ENCODE measurements around the gene CLK2. TPM values are rescaled to one million over a fixed set of nuclear protein-coding genes. Genes with fewer than 3 reads are reported as not detected.

Gene CLK2
- total RNA-seq, 1 donor from 2014 or later, result 106 TPM

DNA sequence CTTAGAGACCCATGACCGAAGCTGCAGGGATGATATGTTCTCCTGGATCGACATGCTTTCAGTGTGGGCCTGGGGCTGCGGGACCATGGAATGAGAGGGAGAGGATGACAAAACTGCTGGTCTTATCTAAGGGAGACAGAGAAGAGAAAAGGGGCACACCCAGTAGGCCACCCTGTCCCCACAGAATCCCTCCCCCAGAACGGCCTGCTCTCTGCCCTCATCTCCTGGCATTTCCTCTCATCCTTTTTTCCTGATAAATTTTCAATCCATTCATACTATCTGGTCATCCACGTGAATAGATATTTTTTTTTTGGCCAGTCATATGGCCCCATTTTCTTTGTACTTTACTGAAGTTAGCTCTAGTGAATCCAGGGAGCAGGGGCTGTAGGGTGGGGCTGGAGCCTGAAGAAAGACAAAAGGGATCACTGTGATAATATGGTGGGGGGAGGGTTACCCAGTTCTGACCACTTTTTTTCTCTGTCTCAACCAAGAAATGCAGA, 28.1 kb upstream of the CLK2 start, which contains the start of gene PKLR:
PKLR (minus strand) TSS at position 97 of the 500 bp plus-strand sequence; CDS start at position 54, 43 bp downstream.
- no peak for DNase-seq (ENCODE audit: low spot score, unreplicated experiment)
- no peaks in the 10 kb centered on the region for H3K4me1 Mint-ChIP-seq (ENCODE audit: low read depth)
- no peak within 1 kb of the TSS for H3K27ac Mint-ChIP-seq
- no peaks in the 10 kb centered on the region for H3K9me3 Mint-ChIP-seq (ENCODE audit: low read depth)
- peaks cover 12% of the 10 kb centered on the region for H3K27me3 Mint-ChIP-seq
- TF ChIP-seq, protein P1, sequence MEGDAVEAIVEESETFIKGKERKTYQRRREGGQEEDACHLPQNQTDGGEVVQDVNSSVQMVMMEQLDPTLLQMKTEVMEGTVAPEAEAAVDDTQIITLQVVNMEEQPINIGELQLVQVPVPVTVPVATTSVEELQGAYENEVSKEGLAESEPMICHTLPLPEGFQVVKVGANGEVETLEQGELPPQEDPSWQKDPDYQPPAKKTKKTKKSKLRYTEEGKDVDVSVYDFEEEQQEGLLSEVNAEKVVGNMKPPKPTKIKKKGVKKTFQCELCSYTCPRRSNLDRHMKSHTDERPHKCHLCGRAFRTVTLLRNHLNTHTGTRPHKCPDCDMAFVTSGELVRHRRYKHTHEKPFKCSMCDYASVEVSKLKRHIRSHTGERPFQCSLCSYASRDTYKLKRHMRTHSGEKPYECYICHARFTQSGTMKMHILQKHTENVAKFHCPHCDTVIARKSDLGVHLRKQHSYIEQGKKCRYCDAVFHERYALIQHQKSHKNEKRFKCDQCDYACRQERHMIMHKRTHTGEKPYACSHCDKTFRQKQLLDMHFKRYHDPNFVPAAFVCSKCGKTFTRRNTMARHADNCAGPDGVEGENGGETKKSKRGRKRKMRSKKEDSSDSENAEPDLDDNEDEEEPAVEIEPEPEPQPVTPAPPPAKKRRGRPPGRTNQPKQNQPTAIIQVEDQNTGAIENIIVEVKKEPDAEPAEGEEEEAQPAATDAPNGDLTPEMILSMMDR (IDR thresholded peaks at IDR 0.05; ENCODE audit: unreplicated experiment), result no peak
- no peak within 1 kb of the TSS for H3K4me3 Mint-ChIP-seq (ENCODE audit: low read depth)
- no peaks in the 10 kb centered on the region for H3K36me3 Mint-ChIP-seq (ENCODE audit: insufficient read depth)

DNA sequence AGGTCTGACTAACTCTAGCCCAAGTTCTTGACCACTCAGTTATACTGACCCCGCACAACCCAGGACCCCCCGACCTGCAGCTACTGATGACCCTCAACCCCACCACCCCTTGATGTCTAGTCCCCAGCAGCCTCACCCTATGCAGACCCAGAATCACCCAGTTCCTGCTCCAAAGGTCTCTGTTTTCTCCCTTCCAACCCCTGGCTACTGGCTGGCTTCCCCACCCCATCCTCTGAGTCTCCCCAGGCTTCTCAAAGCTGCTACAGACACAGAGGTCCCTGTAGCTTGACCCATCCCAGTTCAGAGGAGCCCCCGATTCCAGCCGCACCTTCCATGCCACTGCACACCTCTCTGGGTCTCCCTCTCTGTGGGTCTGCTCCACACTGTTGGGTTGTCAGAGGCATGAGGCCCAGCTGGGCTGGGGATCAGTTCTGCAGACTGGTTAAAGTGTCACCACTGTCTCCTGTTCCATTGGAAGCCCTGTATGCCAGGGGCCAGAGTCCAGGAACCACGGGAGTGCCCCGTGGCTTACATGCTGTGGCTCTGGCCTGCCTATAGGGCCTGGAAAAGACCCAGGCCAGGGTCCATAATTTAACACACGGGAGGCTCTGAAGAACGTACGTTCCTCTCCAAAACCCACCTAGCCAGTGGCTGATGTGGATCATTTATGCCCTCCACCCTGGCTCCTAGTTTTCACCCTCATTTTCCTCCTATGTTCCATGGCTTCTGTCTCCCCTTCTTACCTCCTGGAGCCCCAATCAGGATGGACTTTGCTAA, 27.4 kb upstream of the CLK2 start:
- TF ChIP-seq, protein P1 (IDR thresholded peaks at IDR 0.05; ENCODE audit: unreplicated experiment), result no peak
- H3K4me1 Mint-ChIP-seq (ENCODE audit: low read depth), result no peaks in the 10 kb centered on the region
- H3K27ac Mint-ChIP-seq, result no peak overlapping the region
- DNase-seq (ENCODE audit: low spot score, unreplicated experiment), result no peak
- H3K4me3 Mint-ChIP-seq (ENCODE audit: low read depth), result no peak overlapping the region
- H3K27me3 Mint-ChIP-seq, result peaks cover 16% of the 10 kb centered on the region
- H3K36me3 Mint-ChIP-seq (ENCODE audit: insufficient read depth), result no peaks in the 10 kb centered on the region
- H3K9me3 Mint-ChIP-seq (ENCODE audit: low read depth), result no peaks in the 10 kb centered on the region

DNA sequence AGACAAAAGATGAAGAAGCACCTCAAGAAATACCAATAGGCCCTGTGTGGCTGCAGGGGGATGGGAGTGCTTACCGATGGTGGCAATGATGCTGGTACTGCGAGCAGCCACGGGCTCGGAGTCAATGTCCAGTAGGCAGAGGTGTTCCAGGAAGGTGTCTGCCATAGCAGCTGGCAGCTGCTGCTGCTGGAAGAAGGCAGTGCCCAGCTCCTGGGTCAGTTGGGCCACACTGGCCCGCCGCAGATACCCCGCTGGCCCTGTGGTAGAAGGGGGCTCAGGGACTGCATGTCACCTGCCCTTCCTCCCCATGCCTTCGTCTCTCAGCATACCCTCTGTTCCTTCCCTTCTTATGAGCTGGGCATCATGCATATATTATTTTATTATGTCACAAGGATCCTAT, 26.7 kb upstream of the CLK2 start:
- no peaks in the 10 kb centered on the region for H3K9me3 Mint-ChIP-seq (ENCODE audit: low read depth)
- H3K4me1 Mint-ChIP-seq (ENCODE audit: low read depth), result no peaks in the 10 kb centered on the region

DNA sequence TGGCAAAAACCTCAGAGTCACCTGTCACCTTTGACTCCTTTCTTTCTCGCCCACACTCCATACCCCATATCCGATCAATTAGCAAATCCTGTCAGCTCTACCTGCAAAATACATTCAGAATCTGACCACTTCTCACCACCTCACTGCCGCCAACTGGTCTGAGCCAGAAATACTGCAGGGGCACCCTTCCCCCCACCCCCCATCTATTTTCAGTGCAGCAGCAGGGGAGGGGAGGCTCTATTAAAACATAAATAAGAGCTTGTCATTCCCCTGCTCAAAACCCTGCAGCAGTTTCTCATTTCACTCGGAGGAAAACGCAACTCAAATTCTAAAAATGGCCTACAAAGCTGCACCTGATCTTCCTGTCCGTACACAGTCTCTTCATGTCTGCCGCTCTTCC, 24.1 kb upstream of the CLK2 start:
- DNase-seq (ENCODE audit: low spot score, unreplicated experiment), result no peak
- H3K9me3 Mint-ChIP-seq (ENCODE audit: low read depth), result no peaks in the 10 kb centered on the region
- H3K4me1 Mint-ChIP-seq (ENCODE audit: low read depth), result no peaks in the 10 kb centered on the region
- no peak overlapping the region for H3K27ac Mint-ChIP-seq
- TF ChIP-seq, protein P1 (IDR thresholded peaks at IDR 0.05; ENCODE audit: unreplicated experiment), result no peak
- no peaks in the 10 kb centered on the region for H3K36me3 Mint-ChIP-seq (ENCODE audit: insufficient read depth)
- peaks cover 27% of the 10 kb centered on the region for H3K27me3 Mint-ChIP-seq
- no peak overlapping the region for H3K4me3 Mint-ChIP-seq (ENCODE audit: low read depth)

More for the DNA sequence above, 26.7 kb upstream of the CLK2 start:
- Mint-ChIP-seq H3K27ac (no peak overlapping the region), H3K36me3 (ENCODE audit: insufficient read depth) (no peaks in the 10 kb centered on the region), H3K27me3 (peaks cover 18% of the 10 kb centered on the region), H3K4me3 (ENCODE audit: low read depth) (no peak overlapping the region)
- DNase-seq (ENCODE audit: low spot score, unreplicated experiment), result no peak
- TF ChIP-seq, protein P1 (IDR thresholded peaks at IDR 0.05; ENCODE audit: unreplicated experiment), result no peak

DNA sequence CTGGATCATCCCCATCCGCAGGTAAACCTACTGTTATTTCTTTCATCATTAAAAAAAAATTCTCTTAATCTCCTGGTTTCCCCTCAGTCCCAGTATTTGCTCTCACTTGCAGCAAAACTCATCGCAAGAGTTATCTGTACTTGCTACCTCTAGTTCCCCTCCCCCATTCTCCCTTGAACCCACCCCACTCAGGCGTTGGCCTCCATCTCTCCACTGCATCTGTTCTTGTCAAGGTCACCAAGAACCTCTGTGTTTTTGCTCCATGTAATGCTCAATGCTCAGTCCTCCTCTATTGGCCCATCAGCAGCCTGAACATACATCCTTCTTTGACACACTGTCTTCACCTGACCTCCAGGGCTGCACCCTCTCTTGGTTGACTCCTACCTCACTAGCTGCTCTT, 23.4 kb upstream of the CLK2 start:
- DNase-seq (ENCODE audit: low spot score, unreplicated experiment), result no peak
- H3K4me3 Mint-ChIP-seq (ENCODE audit: low read depth), result no peak overlapping the region
- no peak overlapping the region for H3K27ac Mint-ChIP-seq
- H3K4me1 Mint-ChIP-seq (ENCODE audit: low read depth), result no peaks in the 10 kb centered on the region
- TF ChIP-seq, protein P1 (IDR thresholded peaks at IDR 0.05; ENCODE audit: unreplicated experiment), result no peak
- H3K36me3 Mint-ChIP-seq (ENCODE audit: insufficient read depth), result no peaks in the 10 kb centered on the region
- no peaks in the 10 kb centered on the region for H3K9me3 Mint-ChIP-seq (ENCODE audit: low read depth)
- H3K27me3 Mint-ChIP-seq, result peaks cover 27% of the 10 kb centered on the region
